HG03460 (cell line): Measurements from ENCODE around the gene AHSP.
"Not testable (repeated sequence)": the region's sequence is repeated elsewhere in the genome, so short reads cannot be mapped to it uniquely, and the experiment has no call there.

Source experiments
- ATAC-seq: cut with Tn5 transposase; IDR thresholded peaks from one replicate; pipeline ENCODE4 v1.9.1; 2021; ENCODE audit not compliant: unreplicated experiment

Gene AHSP

GRCh38 chr16:31499928-31500327 lies 27.8 kb upstream of the AHSP start:
- ATAC-seq = no peak

- no peak for ATAC-seq
Measured at GRCh38 chr16:31501226-31501965, 26.3 kb upstream of the AHSP start.

GRCh38 chr16:31501966-31502348 lies 25.7 kb upstream of the AHSP start:
- ATAC-seq = no peak

- no peak for ATAC-seq
Measured at GRCh38 chr16:31502981-31503380, 24.7 kb upstream of the AHSP start.

GRCh38 chr16:31503555-31503954 lies 24.1 kb upstream of the AHSP start:
- ATAC-seq = not testable (repeated sequence)

GRCh38 chr16:31504159-31504558 lies 23.5 kb upstream of the AHSP start:
- no peak for ATAC-seq

GRCh38 chr16:31505483-31505882 lies 22.2 kb upstream of the AHSP start:
- ATAC-seq = peak; percentile 36

- ATAC-seq = no peak
Measured at GRCh38 chr16:31507617-31507928, 20.1 kb upstream of the AHSP start.

- ATAC-seq = peak; percentile 88
Measured at GRCh38 chr16:31507929-31508705, 19.6 kb upstream of the AHSP start, which contains the start of gene RUSF1. TSS of gene RUSF1 (minus strand) at chr16:31508391. CDS start at chr16:31508373, 18 bp downstream.

GRCh38 chr16:31508706-31509195 lies 18.9 kb upstream of the AHSP start:
- no peak for ATAC-seq

GRCh38 chr16:31513126-31513525 lies 14.6 kb upstream of the AHSP start:
- no peak for ATAC-seq

- ATAC-seq = no peak
Measured at GRCh38 chr16:31513884-31514283, 13.8 kb upstream of the AHSP start.

GRCh38 chr16:31517800-31518402 lies 9.8 kb upstream of the AHSP start:
- no peak for ATAC-seq

GRCh38 chr16:31519759-31520431 lies 7.8 kb upstream of the AHSP start:
- no peak for ATAC-seq

GRCh38 chr16:31521368-31521767 lies 6.3 kb upstream of the AHSP start:
- ATAC-seq = no peak

GRCh38 chr16:31522071-31522470 lies 5.6 kb upstream of the AHSP start:
- ATAC-seq = no peak

- not testable (repeated sequence) for ATAC-seq
Measured at GRCh38 chr16:31523768-31524167, 3.9 kb upstream of the AHSP start.

GRCh38 chr16:31525113-31525512 lies 2.6 kb upstream of the AHSP start:
- ATAC-seq = no peak

- no peak for ATAC-seq
Measured at GRCh38 chr16:31528523-31529107, 915 bp downstream of the AHSP start.

GRCh38 chr16:31529108-31529936 lies 1.6 kb downstream of the AHSP start:
- no peak for ATAC-seq
